Mammary epithelial cell (primary cell): ENCODE measurements around the gene RGS17.

ENCODE experiments used
- EZH2 ChIP-seq: IDR thresholded peaks from 2 replicates; pipeline ENCODE4 v1.6.1; 2012; ENCODE audit warnings: low read length, inconsistent platforms, borderline replicate concordance
- TF ChIP-seq, protein P1 (sequence below), 2 donors: IDR thresholded peaks in 1 of 2; conservative IDR thresholded peaks in 1 of 2; 2 replicates each; pipeline ENCODE4 v1.5.1; 2011 to 2012; ENCODE audit warnings: inconsistent platforms in 2 of 2, low read length in 2 of 2, mild to moderate bottlenecking in 2 of 2, control low read depth in 1 of 2, low read depth in 1 of 2; ENCODE audit not compliant: insufficient read depth in 1 of 2; ENCODE audit errors: extremely low read depth in 1 of 2

GRCh38 chr6:153131037-153131981 is at the start of gene RGS17:
- TF ChIP-seq, protein P1, sequence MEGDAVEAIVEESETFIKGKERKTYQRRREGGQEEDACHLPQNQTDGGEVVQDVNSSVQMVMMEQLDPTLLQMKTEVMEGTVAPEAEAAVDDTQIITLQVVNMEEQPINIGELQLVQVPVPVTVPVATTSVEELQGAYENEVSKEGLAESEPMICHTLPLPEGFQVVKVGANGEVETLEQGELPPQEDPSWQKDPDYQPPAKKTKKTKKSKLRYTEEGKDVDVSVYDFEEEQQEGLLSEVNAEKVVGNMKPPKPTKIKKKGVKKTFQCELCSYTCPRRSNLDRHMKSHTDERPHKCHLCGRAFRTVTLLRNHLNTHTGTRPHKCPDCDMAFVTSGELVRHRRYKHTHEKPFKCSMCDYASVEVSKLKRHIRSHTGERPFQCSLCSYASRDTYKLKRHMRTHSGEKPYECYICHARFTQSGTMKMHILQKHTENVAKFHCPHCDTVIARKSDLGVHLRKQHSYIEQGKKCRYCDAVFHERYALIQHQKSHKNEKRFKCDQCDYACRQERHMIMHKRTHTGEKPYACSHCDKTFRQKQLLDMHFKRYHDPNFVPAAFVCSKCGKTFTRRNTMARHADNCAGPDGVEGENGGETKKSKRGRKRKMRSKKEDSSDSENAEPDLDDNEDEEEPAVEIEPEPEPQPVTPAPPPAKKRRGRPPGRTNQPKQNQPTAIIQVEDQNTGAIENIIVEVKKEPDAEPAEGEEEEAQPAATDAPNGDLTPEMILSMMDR (conservative IDR thresholded peaks at IDR 0.05 in 1 of 2, IDR thresholded peaks at IDR 0.05 in 1 of 2; ENCODE audit: extremely low read depth in 1 of 2, insufficient read depth in 1 of 2, low read depth in 1 of 2, low read length in 2 of 2), result no peak
- no peak for TF ChIP-seq EZH2
